Measurements from ENCODE around the gene KLF9. TPM values are rescaled to one million over a fixed set of nuclear protein-coding genes. Genes with fewer than 3 reads are reported as not detected.

KLF9 gene
- total and polyA plus RNA-seq, 9 of the 15 experiments (the other 6 are each of a cell fraction or from before 2014, with no cell fraction given): 3.3 to 11.9 (median 6.9) TPM

DNA sequence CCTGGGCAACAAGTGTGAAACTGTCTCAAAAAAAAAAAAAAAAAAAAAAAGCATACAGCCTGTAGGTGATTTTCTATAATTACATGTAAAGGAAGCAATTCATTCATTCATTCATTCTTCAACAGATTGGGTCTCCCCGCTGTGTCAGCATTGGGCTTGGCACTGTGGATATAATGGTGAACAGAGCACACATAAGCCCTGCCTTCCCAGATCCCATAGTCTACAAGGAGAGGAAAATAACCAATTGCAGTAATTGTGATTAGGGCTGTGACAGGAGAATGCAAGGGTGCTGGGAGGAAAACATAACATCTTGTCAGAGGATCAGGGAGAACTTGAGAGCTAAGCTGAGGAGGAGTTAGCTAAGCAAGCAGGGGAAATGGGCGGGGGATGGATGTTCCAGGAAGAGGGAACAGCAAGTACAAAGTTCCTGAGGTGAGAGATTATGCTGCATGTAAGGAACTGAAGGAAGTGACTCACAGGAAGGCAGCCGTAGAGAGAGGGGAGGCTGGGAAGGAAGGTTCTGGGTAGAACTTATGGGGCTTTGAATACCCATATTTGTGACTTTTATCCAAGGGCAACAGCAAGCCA lies 24.0 kb upstream of the KLF9 start (continued):
- TF ChIP-seq, protein P1, sequence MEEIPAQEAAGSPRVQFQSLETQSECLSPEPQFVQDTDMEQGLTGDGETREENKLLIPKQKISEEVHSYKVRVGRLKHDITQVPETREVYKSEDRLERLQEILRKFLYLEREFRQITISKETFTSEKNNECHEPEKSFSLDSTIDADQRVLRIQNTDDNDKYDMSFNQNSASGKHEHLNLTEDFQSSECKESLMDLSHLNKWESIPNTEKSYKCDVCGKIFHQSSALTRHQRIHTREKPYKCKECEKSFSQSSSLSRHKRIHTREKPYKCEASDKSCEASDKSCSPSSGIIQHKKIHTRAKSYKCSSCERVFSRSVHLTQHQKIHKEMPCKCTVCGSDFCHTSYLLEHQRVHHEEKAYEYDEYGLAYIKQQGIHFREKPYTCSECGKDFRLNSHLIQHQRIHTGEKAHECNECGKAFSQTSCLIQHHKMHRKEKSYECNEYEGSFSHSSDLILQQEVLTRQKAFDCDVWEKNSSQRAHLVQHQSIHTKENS (CRISPR knock-in tag; IDR thresholded peaks at IDR 0.05): no peak
- TF ChIP-seq, protein P2, sequence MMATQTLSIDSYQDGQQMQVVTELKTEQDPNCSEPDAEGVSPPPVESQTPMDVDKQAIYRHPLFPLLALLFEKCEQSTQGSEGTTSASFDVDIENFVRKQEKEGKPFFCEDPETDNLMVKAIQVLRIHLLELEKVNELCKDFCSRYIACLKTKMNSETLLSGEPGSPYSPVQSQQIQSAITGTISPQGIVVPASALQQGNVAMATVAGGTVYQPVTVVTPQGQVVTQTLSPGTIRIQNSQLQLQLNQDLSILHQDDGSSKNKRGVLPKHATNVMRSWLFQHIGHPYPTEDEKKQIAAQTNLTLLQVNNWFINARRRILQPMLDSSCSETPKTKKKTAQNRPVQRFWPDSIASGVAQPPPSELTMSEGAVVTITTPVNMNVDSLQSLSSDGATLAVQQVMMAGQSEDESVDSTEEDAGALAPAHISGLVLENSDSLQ (IDR thresholded peaks at IDR 0.05): peak; percentile 20
- peak; percentile 88 for TF ChIP-seq ETV1 (tag; conservative IDR thresholded peaks at IDR 0.05; ENCODE audit: low read depth)
- peak; percentile 85 for TF ChIP-seq FOSL1 (tag; conservative IDR thresholded peaks at IDR 0.05)
- no peak for TF ChIP-seq NFE2L1 (tag; IDR thresholded peaks at IDR 0.05; ENCODE audit: borderline replicate concordance, low read depth)
- peak; percentile 44; the same call in 1 of the 2 replicates for TF ChIP-seq HDAC2 (IDR thresholded peaks at IDR 0.05)
- no peak for TF ChIP-seq NR2C2 (CRISPR knock-in tag; IDR thresholded peaks at IDR 0.05)
- TF ChIP-seq NR2C2 (tag; IDR thresholded peaks at IDR 0.05): 0 out of 2 replicates have a peak, but pooled peaks have one; percentile 17
- TF ChIP-seq, protein P3, sequence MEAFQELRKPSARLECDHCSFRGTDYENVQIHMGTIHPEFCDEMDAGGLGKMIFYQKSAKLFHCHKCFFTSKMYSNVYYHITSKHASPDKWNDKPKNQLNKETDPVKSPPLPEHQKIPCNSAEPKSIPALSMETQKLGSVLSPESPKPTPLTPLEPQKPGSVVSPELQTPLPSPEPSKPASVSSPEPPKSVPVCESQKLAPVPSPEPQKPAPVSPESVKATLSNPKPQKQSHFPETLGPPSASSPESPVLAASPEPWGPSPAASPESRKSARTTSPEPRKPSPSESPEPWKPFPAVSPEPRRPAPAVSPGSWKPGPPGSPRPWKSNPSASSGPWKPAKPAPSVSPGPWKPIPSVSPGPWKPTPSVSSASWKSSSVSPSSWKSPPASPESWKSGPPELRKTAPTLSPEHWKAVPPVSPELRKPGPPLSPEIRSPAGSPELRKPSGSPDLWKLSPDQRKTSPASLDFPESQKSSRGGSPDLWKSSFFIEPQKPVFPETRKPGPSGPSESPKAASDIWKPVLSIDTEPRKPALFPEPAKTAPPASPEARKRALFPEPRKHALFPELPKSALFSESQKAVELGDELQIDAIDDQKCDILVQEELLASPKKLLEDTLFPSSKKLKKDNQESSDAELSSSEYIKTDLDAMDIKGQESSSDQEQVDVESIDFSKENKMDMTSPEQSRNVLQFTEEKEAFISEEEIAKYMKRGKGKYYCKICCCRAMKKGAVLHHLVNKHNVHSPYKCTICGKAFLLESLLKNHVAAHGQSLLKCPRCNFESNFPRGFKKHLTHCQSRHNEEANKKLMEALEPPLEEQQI (IDR thresholded peaks at IDR 0.05): peak; percentile 66
- TF ChIP-seq GATAD2A (IDR thresholded peaks at IDR 0.05): 0 out of 2 replicates have a peak, but pooled peaks have one; percentile 32
- TF ChIP-seq ELF1 (tag; IDR thresholded peaks at IDR 0.05): peak; percentile 25; the same call in 1 of the 2 replicates
- TF ChIP-seq CREM (IDR thresholded peaks at IDR 0.05; ENCODE audit: low read depth): 0 out of 2 replicates have a peak, but pooled peaks have one; percentile 32
- TF ChIP-seq ZNF24 (IDR thresholded peaks at IDR 0.05): peak; percentile 91
- 0 out of 4 replicates have a peak, but pooled peaks of 1 of the 2 experiments have one; percentile 15 for TF ChIP-seq TBL1XR1 (IDR thresholded peaks at IDR 0.05; ENCODE audit: low read length in 2 of 2)
- peak in 1 of 2 experiments; percentile 10; a peak in 1 of 4 replicates for TF ChIP-seq RCOR1 (IDR thresholded peaks at IDR 0.05; ENCODE audit: borderline replicate concordance in 1 of 2, low read depth in 2 of 2, low read length in 2 of 2)
- no peak for TF ChIP-seq ZNF165 (CRISPR knock-in tag; IDR thresholded peaks at IDR 0.05; ENCODE audit: borderline replicate concordance)
- TF ChIP-seq NFE2 (IDR thresholded peaks at IDR 0.05; ENCODE audit: low read depth): 0 out of 2 replicates have a peak, but pooled peaks have one; percentile 12
- peak; percentile 37; the same call in 1 of the 2 replicates for TF ChIP-seq EP400 (IDR thresholded peaks at IDR 0.05)
- TF ChIP-seq PRMT5 (CRISPR knock-in tag; IDR thresholded peaks at IDR 0.05): no peak
- no peak for TF ChIP-seq HNRNPUL1 (IDR thresholded peaks at IDR 0.05; ENCODE audit: low read length)
- no peak for TF ChIP-seq ZNF134 (CRISPR knock-in tag; conservative IDR thresholded peaks at IDR 0.05)
- TF ChIP-seq NCOR1 (IDR thresholded peaks at IDR 0.05): peak; percentile 18; the same call in 1 of the 2 replicates
- no peak for TF ChIP-seq ARNT (IDR thresholded peaks at IDR 0.05)
- no peak for TF ChIP-seq U2AF1 (optimal IDR thresholded peaks at IDR 0.05; ENCODE audit: low read depth, low read length)
- TF ChIP-seq, protein P4, sequence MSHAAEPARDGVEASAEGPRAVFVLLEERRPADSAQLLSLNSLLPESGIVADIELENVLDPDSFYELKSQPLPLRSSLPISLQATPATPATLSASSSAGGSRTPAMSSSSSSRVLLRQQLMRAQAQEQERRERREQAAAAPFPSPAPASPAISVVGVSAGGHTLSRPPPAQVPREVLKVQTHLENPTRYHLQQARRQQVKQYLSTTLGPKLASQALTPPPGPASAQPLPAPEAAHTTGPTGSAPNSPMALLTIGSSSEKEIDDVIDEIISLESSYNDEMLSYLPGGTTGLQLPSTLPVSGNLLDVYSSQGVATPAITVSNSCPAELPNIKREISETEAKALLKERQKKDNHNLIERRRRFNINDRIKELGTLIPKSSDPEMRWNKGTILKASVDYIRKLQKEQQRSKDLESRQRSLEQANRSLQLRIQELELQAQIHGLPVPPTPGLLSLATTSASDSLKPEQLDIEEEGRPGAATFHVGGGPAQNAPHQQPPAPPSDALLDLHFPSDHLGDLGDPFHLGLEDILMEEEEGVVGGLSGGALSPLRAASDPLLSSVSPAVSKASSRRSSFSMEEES (CRISPR knock-in tag; IDR thresholded peaks at IDR 0.05): no peak
